Sigmoid colon (tissue), 4 donors: Measurements from ENCODE around the gene BIN1.

Experiments used
- EP300 ChIP-seq, 4 donors: sonication (generic); formaldehyde crosslinking; IDR thresholded peaks; one replicate each; pipeline ENCODE4 v1.6.1; 2017; ENCODE audit warnings: antibody characterized with exemption in 4 of 4
- POLR2A ChIP-seq, 2 donors: fragments of 450-650 bp; IDR thresholded peaks; one replicate each; pipeline ENCODE4 v1.6.1; 2016; ENCODE audit warnings: antibody characterized with exemption in 2 of 2, mild to moderate bottlenecking in 2 of 2, moderate library complexity in 2 of 2
- POLR2AphosphoS5 ChIP-seq, 4 donors: sonication (generic); formaldehyde crosslinking; IDR thresholded peaks; one replicate each; pipeline ENCODE4 v1.6.1; 2017; ENCODE audit warnings: antibody characterized with exemption in 4 of 4
- TF ChIP-seq, protein P1 (sequence below), 4 experiments: fragments of 450-650 bp in 3 of 4; fragments of 200-600 bp in 1 of 4; IDR thresholded peaks; one replicate each; pipeline ENCODE4 v1.5.1; 2016 to 2019; ENCODE audit warnings: antibody characterized with exemption in 4 of 4, mild to moderate bottlenecking in 3 of 4, moderate library complexity in 2 of 4

DNA sequence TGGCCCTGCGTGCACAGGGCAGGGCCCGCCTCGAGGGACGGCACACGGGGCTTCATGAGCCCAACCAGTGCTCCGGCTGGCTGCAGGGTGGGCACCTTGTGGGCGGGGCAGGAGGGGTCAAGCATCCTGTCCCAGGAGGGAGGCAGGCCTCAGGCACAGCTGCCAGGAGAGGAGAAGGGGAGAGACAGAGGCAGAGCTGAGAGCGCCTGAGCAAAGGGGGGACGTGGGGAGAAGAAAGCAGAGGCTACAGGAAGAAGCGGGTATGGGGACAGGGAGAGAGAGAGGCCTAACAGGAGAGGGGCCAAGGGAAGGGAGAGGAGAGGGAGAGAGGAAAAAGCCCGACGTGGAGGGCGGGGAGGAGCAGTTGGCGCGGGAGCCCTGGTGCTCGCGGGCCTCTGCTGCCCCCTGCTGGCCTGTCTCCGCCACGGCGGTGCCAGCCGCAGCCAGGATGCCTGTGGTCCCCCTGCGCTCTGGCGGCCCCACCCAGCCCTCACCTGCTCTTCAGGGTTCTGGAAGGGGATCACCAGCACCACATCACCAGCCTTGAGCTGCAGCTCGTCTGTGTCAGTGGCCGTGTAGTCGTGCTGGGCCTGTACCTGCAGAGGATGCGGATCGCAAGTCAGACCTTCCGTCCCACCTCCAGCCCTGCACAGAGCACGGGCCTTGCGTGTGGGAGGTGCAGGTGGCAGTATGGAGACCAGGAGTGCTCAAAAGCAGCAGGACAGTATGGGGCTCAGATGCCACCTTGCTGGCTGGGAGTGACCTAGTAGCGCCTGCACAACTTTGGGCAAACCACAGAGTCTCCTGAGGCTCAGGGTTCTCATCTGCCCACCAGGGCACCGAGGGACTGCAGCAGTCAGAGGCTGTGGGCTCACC is 56.8 kb downstream of the BIN1 start:
- TF ChIP-seq POLR2A (IDR thresholded peaks at IDR 0.05), result no peak
- TF ChIP-seq, protein P1, sequence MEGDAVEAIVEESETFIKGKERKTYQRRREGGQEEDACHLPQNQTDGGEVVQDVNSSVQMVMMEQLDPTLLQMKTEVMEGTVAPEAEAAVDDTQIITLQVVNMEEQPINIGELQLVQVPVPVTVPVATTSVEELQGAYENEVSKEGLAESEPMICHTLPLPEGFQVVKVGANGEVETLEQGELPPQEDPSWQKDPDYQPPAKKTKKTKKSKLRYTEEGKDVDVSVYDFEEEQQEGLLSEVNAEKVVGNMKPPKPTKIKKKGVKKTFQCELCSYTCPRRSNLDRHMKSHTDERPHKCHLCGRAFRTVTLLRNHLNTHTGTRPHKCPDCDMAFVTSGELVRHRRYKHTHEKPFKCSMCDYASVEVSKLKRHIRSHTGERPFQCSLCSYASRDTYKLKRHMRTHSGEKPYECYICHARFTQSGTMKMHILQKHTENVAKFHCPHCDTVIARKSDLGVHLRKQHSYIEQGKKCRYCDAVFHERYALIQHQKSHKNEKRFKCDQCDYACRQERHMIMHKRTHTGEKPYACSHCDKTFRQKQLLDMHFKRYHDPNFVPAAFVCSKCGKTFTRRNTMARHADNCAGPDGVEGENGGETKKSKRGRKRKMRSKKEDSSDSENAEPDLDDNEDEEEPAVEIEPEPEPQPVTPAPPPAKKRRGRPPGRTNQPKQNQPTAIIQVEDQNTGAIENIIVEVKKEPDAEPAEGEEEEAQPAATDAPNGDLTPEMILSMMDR (IDR thresholded peaks at IDR 0.05), result peak; percentile 75 to 99 (median 86)
- TF ChIP-seq EP300 (IDR thresholded peaks at IDR 0.05), result no peak
- TF ChIP-seq POLR2AphosphoS5 (IDR thresholded peaks at IDR 0.05), result no peak
